Left lung (tissue), 10 donors: Measurements from ENCODE around the gene MGAT4A. TPM values are rescaled to one million over a fixed set of nuclear protein-coding genes. Genes with fewer than 3 reads are reported as not detected.

Experiments
- ATAC-seq: fragments of 200-7000 bp; cut with Tn5 transposase; one replicate; pipeline ENCODE4 v1.9.1; 2020; ENCODE audit warnings: moderate library complexity
- DNase-seq, 4 donors: peaks; one replicate each; pipeline ENCODE4 v3.0.0-alpha.2; 2013 to 2020
- H3K27ac ChIP-seq, 2 donors: fragments of 200-600 bp; sonication (generic) in 1 of 2; one replicate each; pipeline versions ENCODE4 v1.5.0 to v1.8.0; 2020 to 2021
- H3K27me3 ChIP-seq, 2 donors: fragments of 200-600 bp; sonication (generic) in 1 of 2; one replicate each; pipeline versions ENCODE4 v1.5.0 to v1.8.0; 2020 to 2021
- H3K36me3 ChIP-seq, 2 donors: fragments of 200-600 bp; sonication (generic) in 1 of 2; one replicate each; pipeline versions ENCODE4 v1.5.0 to v1.8.0; 2020 to 2021
- H3K4me1 ChIP-seq, 2 donors: fragments of 200-600 bp; one replicate each; pipeline ENCODE4 v1.8.0; 2021
- H3K4me3 ChIP-seq, 2 donors: fragments of 200-600 bp; sonication (generic) in 1 of 2; one replicate each; pipeline versions ENCODE4 v1.5.0 to v1.8.0; 2020 to 2021; ENCODE audit warnings: mild to moderate bottlenecking in 1 of 2
- H3K9me3 ChIP-seq, 2 donors: fragments of 200-600 bp; sonication (generic) in 1 of 2; one replicate each; pipeline versions ENCODE4 v1.5.0 to v1.8.0; 2020 to 2021
- CTCF ChIP-seq, 2 donors: fragments of 200-600 bp; sonication (generic) in 1 of 2; IDR thresholded peaks; one replicate each; pipeline versions ENCODE4 v1.5.0 to v1.8.0; 2021; ENCODE audit warnings: antibody characterized with exemption in 2 of 2
- intact Hi-C, 2 donors: fragments of 100-400 bp; cut with DNase I; formaldehyde crosslinking; loops; one replicate each; pipeline versions ENCODE4 v1.11.2 to v1.14.2; 2022
- polyA plus RNA-seq, 6 donors: library from polyadenylated mRNA; unstranded; fragments of 120-200 nt; gene quantifications; one replicate each; pipeline ENCODE4 v1.2.1, GENCODE V29; 2013; ENCODE audit not compliant: insufficient read length in 6 of 6
- total RNA-seq, 2 donors: library from RNA; stranded (reverse); fragmentation: NEBNext Ultra II Directional; extraction: Animal tissue kit (Norgen Biotek cat#: 25700); gene quantifications; one replicate each; pipeline ENCODE4 v1.2.1, GENCODE V29; 2021
- donor health status: DM: no; HTN: yes; CAD: no.
- donor health status: DM: no; HTN: no; CAD: no.

MGAT4A gene
- total and polyA plus RNA-seq, 8 donors: 15.4 to 79.8 (median 19.0) TPM

- Histone ChIP-seq H3K4me3 (no peak overlapping the region), H3K27me3 (no peaks in the 10 kb centered on the region), H3K9me3 (no peaks in the 10 kb centered on the region), H3K36me3 (no peaks in the 10 kb centered on the region), H3K27ac (peak overlapping the region in 1 of 2 donors; percentile 82), H3K4me1 (peaks cover 10 to 50% of the 10 kb centered on the region in 2 donors)
- peak; percentile 36 for ATAC-seq
- DNase-seq: no peak
- TF ChIP-seq CTCF (IDR thresholded peaks at IDR 0.05): no peak
- intact Hi-C loops: no loop called here
Measured at GRCh38 chr2:98772536-98772935, 41.6 kb upstream of the MGAT4A start.

GRCh38 chr2:98771721-98772524, 41.0 kb upstream of the MGAT4A start:
- ATAC-seq (peak; percentile 32), DNase-seq (no peak)
- H3K27me3 ChIP-seq: no peaks in the 10 kb centered on the region
- H3K9me3 ChIP-seq: no peaks in the 10 kb centered on the region
- no peak for TF ChIP-seq CTCF (IDR thresholded peaks at IDR 0.05)
- peak overlapping the region; percentile 3 to 82 for H3K27ac ChIP-seq
- intact Hi-C loops: no loop called here
- peak overlapping the region in 1 of 2 donors; percentile 23 for H3K4me3 ChIP-seq
- H3K36me3 ChIP-seq: no peaks in the 10 kb centered on the region
- peaks cover 10 to 53% of the 10 kb centered on the region in 2 donors for H3K4me1 ChIP-seq

GRCh38 chr2:98771264-98771663, 40.3 kb upstream of the MGAT4A start:
- no peak for ATAC-seq
- TF ChIP-seq CTCF (IDR thresholded peaks at IDR 0.05): no peak
- peak overlapping the region in 1 of 2 donors; percentile 23 for H3K4me3 ChIP-seq

GRCh38 chr2:98769784-98770183, 38.9 kb upstream of the MGAT4A start:
- Histone ChIP-seq H3K27ac (peak overlapping the region in 1 of 2 donors; percentile 18), H3K4me3 (no peak overlapping the region), H3K4me1 (peaks cover 10 to 74% of the 10 kb centered on the region in 2 donors), H3K9me3 (no peaks in the 10 kb centered on the region), H3K27me3 (no peaks in the 10 kb centered on the region), H3K36me3 (no peaks in the 10 kb centered on the region)
- no peak for DNase-seq
- peak; percentile 30 for ATAC-seq
- intact Hi-C loops: no loop called here
- no peak for TF ChIP-seq CTCF (IDR thresholded peaks at IDR 0.05)

More at GRCh38 chr2:98771264-98771663, 40.3 kb upstream of the MGAT4A start:
- no peaks in the 10 kb centered on the region for H3K27me3 ChIP-seq
- no peak for DNase-seq
- H3K9me3 ChIP-seq: no peaks in the 10 kb centered on the region
- no peaks in the 10 kb centered on the region for H3K36me3 ChIP-seq
- peaks cover 10 to 60% of the 10 kb centered on the region in 2 donors for H3K4me1 ChIP-seq
- peak overlapping the region in 1 of 2 donors; percentile 82 for H3K27ac ChIP-seq
- intact Hi-C loops: no loop called here

GRCh38 chr2:98769114-98769476, 38.2 kb upstream of the MGAT4A start:
- TF ChIP-seq CTCF (IDR thresholded peaks at IDR 0.05): no peak
- DNase-seq (no peak), ATAC-seq (peak; percentile 9)
- Histone ChIP-seq H3K27me3 (no peaks in the 10 kb centered on the region), H3K36me3 (no peaks in the 10 kb centered on the region), H3K27ac (no peak overlapping the region), H3K4me1 (peaks cover 10 to 81% of the 10 kb centered on the region in 2 donors), H3K9me3 (no peaks in the 10 kb centered on the region), H3K4me3 (no peak overlapping the region)
- intact Hi-C loops: no loop called here
